Glomerular endothelial cell (primary cell): Measurements from ENCODE around the gene SRC. TPM values are rescaled to one million over a fixed set of nuclear protein-coding genes. Genes with fewer than 3 reads are reported as not detected.

Source experiments
- DNase-seq: peaks from one replicate; pipeline ENCODE4 v3.0.0-alpha.2; 2011; ENCODE audit warnings: low read depth, low spot score; ENCODE audit errors: extremely low read depth
- total RNA-seq: library from RNA; depleted of rRNA; stranded (reverse); fragments of >200 nt; gene quantifications from 2 replicates; pipeline ENCODE4 v1.2.3, GENCODE V29; 2015

Gene SRC
- total RNA-seq, 1 donor from 2014 or later: 20.7 TPM

DNA sequence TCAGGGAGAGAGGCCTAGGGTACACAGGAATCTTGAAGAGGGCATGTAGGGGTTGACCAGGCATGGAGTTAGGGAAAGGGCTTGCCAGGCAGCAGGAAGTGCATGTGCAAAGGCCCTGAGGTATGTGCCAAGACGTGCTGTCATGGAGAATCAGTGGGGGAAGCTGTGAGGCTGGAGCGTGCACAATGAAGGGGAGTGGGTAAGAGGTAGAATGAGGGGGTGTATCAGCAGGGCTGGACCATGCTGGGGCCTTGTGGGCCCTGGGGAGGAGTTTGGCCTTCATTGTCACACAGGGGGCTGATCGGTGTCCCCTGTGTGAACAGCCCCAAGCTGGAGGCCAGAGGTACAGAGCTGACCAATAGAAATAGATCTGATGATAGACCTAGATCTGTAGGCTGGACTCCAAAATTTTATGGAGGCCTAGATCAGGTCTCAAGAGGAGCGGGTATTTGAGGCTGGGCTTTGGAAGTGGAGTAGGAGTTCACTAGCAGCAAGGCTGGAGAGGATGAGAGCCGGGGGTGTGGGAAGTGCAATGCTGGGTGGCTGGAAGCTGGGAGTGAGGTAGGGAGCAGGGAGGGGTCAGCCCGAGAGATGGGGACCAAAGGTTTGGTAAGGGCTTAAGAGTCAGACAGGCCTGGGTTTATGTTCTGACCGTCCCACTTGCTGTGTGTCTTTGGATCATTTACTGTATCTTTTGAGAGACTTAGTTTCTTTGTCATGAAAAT is 3.0 kb downstream of the SRC start:
- DNase-seq: no peak

DNA sequence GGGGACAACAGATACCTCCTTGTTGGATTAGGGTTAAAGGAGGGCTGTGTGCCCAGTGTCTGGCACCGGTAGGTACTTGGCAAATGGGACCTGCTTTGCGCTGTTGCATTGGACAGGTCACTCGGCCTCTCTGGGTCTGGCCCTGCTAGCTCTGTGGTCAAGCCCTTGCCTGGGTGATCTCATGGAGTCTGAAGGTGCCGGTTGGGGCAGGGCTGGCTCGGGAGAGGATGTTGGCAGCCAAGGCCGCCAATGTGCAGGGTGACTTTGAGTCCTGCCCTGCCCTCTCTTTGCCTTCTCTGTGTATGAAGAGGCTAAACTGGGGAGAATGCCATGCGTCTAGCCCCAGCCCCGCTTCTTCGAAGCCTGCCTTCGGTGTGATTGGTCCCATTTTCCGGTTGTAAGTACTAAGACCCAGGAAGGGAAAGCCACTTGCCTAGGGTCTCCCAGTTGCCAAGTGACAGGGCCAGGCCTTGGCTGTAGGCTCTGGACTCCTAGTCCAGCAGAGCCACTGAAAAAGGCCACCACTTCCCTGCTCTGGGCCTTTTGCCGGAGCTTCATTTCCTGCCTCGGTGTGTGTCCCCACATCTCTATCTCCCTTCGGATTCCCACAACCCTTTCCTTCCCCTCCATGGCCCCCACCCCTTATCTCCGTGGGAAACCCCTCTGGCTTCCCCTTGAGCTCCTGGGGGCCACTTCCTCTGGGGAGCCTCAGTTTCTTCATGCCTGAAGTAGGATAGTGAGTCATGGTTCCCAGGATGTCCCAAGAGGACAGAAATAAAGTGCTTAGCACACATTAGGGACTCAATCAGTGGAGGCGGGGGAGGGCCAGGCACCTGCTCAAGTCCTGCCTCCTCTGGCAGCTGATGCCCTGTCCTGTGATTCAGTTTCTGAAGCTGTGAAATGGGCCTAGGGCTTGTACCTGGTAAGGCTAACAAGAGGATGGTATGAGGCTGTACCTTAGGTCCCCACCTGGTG is 3.9 kb downstream of the SRC start:
- DNase-seq: no peak

DNA sequence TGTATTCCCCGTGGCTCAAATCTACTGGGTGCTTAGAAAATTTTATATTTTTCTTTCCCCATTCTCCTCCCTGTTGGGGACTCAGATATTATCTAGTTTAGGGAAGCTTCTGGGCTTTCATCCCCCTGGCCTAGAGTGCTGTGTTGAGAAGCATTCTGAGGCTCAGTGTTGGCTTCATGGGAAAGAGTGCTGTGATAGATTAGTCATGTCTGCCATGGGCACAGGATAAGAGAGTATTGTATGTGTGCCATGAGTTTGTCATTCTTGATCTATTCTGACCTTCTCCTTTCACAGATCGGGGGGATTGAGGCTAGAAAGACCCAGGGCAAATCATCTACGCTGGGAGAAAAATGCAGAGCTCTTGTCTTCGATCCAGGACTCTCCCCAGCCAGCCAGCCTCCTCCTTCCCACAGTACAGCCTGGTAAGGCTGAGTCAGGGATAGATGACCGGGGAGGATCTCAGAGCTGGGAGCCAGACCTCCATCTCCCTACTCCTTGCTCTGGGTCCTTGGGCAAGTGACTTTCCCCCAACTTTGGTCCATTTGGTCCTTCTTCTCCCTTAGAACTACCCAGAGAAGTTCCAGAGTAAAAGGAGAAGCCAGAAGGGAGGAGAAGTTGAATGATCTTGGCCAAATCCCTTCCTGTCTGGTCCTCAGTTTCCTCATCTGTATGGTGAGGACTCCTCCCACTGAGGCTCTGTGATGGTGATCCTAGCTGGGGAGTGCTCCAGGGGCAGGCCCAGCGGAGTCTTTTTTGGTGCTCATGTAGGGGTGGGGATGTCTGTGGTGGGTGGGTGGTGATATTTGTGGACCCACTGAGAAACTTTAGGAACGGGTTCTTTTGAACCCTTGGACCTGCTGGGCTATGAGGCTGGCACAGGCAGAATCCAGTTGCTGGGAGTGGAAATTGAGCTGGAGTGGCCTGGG is 5.0 kb downstream of the SRC start:
- no peak for DNase-seq

DNA sequence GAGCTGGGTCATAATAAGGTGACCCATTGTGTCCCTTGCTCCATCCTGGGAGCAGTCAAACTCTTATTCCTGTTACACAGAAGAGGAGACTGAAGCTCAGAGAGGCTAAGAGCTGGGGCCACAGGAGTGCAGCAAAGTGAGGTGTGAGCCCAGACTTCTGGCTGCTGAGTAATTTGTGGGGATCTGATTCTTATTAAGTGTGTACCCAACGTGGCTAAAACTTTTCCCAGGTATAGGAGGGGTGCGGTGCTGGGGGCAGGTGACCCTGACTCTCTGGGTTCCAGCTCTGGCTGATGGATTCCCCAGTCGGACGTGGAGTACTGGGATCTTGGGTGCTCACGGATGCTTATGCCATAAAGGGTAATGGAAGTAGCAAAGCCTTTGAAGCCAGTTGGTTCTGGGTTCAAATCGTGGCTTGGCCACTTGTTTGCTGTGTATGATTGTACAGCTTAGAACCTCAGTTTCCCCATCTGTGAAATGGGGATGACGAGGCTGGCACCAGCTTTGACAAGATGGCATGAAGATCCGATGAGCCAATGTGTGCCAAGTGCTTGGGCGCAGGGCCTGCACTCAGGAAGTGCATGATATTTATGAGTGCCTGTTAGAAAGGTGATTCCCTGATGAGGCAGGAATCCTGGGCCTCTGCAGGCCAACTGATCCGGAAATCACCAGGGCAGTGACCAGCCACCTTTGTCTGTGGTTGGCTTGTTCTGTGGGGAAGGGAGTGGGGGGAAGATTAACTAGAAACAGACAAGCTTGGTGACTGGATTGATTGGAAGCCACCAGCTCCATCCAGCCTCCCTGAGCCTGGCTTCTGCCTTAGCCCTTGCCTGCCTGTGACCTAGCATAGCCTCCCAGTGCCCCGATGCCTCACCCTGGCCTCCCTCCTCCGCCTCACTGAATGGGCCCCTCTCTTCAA is 6.0 kb downstream of the SRC start:
- DNase-seq: no peak

DNA sequence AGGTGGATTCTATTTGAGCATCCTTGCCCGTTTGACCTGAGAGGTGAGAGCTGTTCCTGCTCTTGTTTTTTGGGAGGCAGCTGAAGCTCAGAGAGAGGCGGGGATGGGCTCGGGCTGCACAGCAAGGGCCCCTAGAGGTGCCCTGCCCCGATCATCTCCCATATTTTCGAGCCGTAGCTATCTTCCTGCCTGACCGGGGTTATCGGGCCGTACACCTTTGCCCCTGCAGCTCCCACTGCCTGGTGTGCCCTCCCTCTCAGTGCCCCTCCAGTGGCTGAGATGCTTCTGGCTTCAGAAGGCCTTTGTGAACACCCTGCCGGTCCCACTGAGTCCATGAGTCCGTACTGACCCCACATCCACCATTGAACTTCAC is 6.7 kb downstream of the SRC start:
- no peak for DNase-seq

DNA sequence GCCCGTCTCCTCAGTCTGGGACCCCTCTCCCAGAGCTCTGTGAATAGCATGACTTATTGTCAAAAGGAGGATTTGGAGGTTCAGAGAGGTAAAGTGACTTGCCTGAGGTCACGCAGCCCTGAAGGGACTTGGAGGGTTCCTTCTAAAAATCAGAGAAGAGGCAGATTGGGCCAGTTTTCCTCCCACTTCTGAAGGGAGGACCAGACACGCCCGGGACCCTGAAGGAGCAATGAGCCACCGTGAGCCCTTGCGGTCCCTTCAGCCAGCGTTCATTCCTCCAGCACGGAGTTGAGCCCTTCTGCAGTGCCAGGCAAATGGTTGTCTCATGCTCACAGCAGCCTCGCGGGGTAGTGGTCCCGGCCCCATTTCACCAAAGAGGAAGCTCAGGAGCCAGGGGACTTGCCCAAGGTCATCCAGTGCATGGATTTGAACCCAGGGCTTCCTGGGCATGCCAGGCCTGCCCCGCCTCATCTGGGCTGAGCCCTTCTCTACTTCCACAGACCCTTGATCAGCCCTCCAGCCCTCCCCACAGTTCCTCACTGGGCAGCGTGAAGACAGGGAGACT is 7.4 kb downstream of the SRC start:
- no peak for DNase-seq

DNA sequence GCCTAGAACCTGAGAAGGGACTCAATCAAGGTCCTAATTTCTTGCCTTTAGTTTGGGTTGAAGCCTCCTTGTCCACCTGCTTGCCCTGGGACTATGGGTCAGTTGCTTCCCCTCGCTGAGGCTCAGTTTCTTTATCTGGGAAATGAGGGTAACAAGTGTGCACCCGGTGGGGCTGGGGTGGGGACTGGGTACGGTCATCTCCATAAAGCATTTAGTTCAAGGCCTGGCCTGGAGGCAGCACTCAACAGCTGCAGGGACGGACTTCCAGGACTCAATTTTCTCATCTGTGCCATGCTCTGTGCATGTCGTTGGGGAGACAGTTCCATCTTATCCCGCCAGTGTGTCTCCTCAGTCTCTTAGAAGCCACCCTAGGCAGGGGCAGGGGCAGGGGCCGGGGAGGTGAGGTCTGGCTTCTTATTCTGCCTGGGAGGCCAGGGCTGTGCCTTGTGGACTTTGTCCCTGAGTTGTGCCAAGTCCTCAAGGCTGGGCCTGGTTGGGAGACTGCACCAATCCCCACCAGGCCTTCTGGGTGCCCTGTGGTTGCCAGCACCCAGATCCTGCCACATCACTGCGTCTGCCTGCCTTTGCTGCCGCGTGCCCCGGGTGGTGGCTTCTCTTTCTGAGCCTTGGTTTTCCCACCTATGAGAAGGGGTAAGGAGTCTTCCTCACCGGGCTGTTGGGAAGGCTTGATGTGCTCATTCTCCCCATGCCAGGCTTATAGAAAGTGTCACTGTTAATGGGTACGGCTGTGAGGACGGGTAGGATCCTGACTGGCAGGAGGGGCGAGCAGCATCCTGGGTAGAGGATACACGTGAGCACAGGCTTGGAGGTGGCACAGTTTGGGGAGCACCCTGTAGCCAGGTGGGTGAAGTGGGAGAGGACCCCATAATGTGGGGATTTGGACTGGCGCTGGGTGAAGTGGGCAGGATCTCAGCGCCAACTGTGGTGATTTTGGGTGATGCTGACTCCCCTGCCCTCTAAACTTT is 8.6 kb downstream of the SRC start:
- no peak for DNase-seq

DNA sequence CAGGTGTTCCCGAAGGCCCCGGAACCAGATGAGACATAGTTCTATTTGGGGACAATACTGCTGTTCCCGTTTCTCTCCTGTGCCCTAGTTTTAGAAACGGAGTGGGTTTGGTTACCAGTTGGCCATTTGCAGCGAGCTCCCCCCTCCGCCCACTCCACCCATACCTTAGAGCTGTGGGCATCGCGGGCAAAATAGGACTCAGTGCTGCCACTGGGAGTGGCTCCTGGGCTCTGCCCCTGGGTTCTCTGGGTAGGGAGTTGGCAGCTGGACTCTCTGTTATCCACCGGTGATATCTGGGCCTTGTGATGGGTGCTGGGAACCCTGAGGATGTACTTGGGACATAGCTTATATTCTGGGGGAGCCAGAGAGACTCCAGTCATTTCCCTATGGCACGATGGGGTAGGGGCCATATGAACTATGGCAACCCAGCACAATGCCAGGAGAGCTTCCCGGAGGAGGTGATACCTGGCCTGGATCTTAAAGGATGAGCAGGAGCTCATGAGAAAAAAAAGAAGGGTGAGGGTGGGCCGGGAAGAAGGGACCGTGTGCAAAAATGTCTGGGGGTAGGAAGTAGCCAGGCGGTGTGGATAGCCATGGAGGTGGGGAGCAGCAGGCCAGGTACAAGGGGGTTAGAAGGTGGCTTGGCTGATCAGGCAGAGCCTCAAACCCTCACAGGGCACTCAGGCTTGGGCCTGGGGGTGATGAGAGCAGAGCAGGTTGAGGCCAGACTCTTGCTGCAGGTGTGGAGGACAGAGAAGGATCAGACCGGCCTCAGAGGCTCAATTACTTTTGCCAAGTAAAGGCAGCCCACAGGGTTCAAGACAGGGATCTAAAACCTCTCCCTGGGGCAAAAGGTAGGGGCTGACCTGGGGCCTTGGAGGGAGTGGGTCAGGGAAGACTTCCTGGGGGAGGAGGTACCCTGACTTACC is 9.6 kb downstream of the SRC start:
- no peak for DNase-seq

GRCh38 chr20:37356387-37356786 is 10.4 kb downstream of the SRC start:
- no peak for DNase-seq

DNA sequence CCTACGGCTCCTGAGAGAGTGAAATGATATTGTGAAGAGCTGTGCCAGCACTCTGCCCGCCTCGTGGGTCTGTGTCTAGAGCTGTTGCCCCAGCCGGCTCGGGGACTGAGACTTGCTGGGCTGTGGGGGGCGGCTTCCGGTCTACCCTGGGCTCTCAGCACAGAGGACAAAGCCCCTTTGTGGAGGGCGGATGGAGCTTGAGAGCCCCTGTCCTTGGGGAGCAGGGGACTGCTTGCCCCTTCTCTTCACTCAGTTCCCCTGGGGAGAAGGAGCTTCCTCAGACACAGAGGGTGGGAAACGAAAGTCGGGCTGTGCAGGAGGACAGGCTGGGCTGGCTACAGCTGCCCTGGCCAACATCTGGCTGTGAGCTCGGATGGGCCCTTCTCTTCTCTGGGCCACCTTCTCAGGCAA is 11.0 kb downstream of the SRC start:
- DNase-seq: no peak

- no peak for DNase-seq
Observed at GRCh38 chr20:37357481-37358365, 11.8 kb downstream of the SRC start.

- no peak for DNase-seq
Observed at GRCh38 chr20:37358366-37359150, 12.6 kb downstream of the SRC start.

DNA sequence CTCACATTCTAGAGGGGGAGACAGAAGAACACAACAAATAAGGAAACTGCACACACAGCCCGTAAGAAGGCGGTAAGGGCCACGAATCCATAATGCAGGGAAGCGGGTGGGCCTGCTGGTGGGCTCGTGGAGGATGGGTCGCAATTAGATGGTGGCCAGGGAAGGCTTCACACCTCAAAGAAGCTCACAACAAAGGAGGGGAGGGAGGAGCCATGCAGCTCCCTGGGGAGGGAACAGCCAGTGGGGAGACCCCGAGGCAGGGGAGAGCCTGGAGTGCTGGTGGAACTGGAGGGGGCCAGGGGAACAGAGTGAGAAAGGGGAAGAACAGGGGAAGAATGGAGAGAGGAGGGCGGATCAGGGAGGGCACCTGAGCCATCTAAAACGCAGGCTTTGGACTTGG is 13.4 kb downstream of the SRC start:
- no peak for DNase-seq

- no peak for DNase-seq
Observed at GRCh38 chr20:37359836-37360235, 13.9 kb downstream of the SRC start.

DNA sequence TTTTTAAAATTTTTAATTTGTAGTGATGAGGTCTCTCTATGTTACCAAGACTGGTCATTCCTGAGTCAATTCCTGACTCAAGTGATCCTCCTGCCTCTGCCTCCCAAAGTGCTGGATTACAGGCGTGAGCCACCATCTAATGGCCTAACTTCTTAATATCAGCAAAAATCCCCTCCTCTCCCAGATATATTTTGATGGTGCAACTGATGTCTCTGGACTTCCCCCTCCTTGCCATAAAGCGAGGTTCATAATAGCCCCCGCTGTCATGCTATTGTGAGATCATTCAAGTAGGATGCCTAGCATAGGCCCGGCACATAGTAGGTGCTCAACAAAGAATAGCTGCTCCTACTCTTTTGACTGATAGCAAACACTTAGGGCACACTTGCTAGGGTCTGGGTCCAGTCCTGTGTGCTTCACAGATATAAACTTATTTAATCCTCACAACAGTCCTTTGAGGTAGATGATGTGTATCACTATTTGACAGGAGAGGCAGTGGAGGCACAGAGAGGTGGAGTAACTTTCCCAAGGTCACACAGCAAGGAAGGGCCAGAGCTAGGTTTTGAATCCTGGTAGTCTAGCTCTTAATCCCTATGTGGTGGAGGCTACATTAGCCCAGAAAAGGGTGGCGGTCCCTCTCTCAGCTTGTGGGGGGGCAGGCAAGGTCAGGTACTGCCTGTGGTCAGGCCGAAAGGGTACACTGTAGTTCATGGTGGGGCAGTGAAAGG is 14.6 kb downstream of the SRC start:
- no peak for DNase-seq
